Transverse colon (tissue), 4 donors: ENCODE measurements around the gene CYP4F8. TPM values are rescaled to one million over a fixed set of nuclear protein-coding genes. Genes with fewer than 3 reads are reported as not detected.

Experiments
- DNase-seq: peaks from one replicate; pipeline ENCODE4 v3.0.0-alpha.2; 2019
- H3K27ac ChIP-seq, 4 donors: fragments of 200-600 bp; sonication (generic); 2 replicates each; pipeline ENCODE4 v1.5.1; 2016 to 2018; ENCODE audit warnings: inconsistent platforms in 4 of 4
- H3K27me3 ChIP-seq: fragments of 200-600 bp; sonication (generic); 2 replicates; pipeline ENCODE4 v1.5.1; 2017; ENCODE audit warnings: inconsistent platforms
- H3K36me3 ChIP-seq, 4 donors: fragments of 200-600 bp; sonication (generic); 2 replicates each; pipeline ENCODE4 v1.5.1; 2017 to 2019; ENCODE audit warnings: inconsistent platforms in 4 of 4
- H3K4me1 ChIP-seq, 4 donors: fragments of 200-600 bp; sonication (generic); 2 replicates each; pipeline ENCODE4 v1.5.1; 2017 to 2020; ENCODE audit warnings: inconsistent platforms in 4 of 4
- H3K4me3 ChIP-seq, 4 donors: fragments of 200-600 bp; sonication (generic); 1 replicate in 1 of 4; 2 replicates in 3 of 4; pipeline versions ENCODE4 v1.5.1 to v1.6.1; 2017 to 2019; ENCODE audit warnings: inconsistent platforms in 4 of 4
- H3K9me3 ChIP-seq, 2 donors: fragments of 200-600 bp; sonication (generic); 2 replicates each; pipeline ENCODE4 v1.5.1; 2017 to 2019; ENCODE audit warnings: inconsistent platforms in 2 of 2
- EP300 ChIP-seq: sonication (generic); formaldehyde crosslinking; IDR thresholded peaks from one replicate; pipeline ENCODE4 v1.6.1; 2017; ENCODE audit warnings: antibody characterized with exemption, low read depth
- POLR2A ChIP-seq: fragments of 450-650 bp; IDR thresholded peaks from one replicate; pipeline ENCODE4 v1.6.1; 2016; ENCODE audit warnings: antibody characterized with exemption, mild to moderate bottlenecking, moderate library complexity
- POLR2AphosphoS5 ChIP-seq, 3 donors: sonication (generic); formaldehyde crosslinking; IDR thresholded peaks; one replicate each; pipeline ENCODE4 v1.6.1; 2016; ENCODE audit warnings: antibody characterized with exemption in 3 of 3
- WGBS, 2 donors: methylation state at CpG; one replicate each; pipeline ENCODE4 v1.1.5; 2018; ENCODE audit warnings: low coverage in 1 of 2; 5-methylcytosine and 5-hydroxymethylcytosine counted together
- in situ Hi-C, 4 donors: fragments of 200-750 bp; cut with MboI; loops; one replicate each; pipeline versions ENCODE4 v1.15.0 to v1.15.1; 2017; ENCODE audit warnings: low sequenced_read_pairs in 3 of 4, low pct_ligation_motif_present in 1 of 4, low pct_unique_long_range_greater_than_20kb in 1 of 4
- intact Hi-C: fragments of 100-400 bp; cut with DNase I; formaldehyde crosslinking; loops from one replicate; pipeline ENCODE4 v1.15.1; 2023; ENCODE audit warnings: low total_unique reads
- total RNA-seq, 4 donors: library from RNA; depleted of rRNA; stranded (reverse); fragments of >200 nt; gene quantifications; one replicate each; pipeline ENCODE4 v1.1.0, GENCODE V29; 2016
- TF ChIP-seq, protein P1 (sequence below), 5 experiments: fragments of 200-600 bp in 3 of 5; fragments of 450-650 bp in 2 of 5; sonication (generic) in 3 of 5; IDR thresholded peaks; 1 replicate in 2 of 5; 2 replicates in 3 of 5; pipeline ENCODE4 v1.5.1; 2016 to 2017; ENCODE audit warnings: antibody characterized with exemption in 5 of 5, inconsistent platforms in 3 of 5, mild to moderate bottlenecking in 2 of 5, moderate library complexity in 1 of 5

The CYP4F8 gene
- total RNA-seq, 4 donors from 2014 or later = not detected

DNA sequence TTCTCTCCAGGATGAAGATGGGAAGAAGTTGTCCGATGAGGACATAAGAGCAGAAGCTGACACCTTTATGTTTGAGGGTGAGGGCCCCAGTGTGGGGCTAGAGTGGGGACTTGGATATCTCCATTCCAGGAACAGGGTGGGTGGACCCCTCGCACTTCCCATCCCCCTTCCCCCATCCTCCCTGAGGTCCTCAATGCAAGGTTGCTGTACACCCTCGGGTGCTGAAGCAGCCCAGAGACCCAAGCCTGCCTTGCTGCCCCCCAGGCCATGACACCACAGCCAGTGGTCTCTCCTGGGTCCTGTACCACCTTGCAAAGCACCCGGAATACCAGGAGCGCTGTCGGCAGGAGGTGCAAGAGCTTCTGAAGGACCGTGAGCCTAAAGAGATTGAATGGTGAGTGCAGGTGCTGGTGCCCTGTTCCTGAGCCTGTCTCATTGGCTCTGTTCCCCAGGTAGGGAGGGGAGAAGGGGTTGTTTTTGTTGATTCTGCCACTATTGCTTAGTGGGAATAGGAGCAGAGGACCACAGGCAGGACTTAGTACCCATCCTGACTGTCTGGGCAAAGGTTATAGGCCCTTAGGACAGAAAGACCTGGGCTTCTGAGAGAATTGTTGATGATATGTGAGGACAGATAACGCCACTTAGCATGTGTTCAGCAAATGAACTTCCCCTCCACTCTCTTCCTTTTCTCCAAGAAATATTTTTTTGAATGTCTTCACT, 37.7 kb downstream of the CYP4F8 start:
- in situ Hi-C loops = no loop called here
- Histone ChIP-seq H3K4me3 (no peak overlapping the region), H3K27ac (no peak overlapping the region), H3K36me3 (no peaks in the 10 kb centered on the region), H3K9me3 (no peaks in the 10 kb centered on the region), H3K27me3 (peaks cover 6% of the 10 kb centered on the region), H3K4me1 (no peaks in the 10 kb centered on the region)
- TF ChIP-seq POLR2AphosphoS5 (IDR thresholded peaks at IDR 0.05) (no peak), EP300 (no peak), POLR2A (no peak)
- TF ChIP-seq, protein P1, sequence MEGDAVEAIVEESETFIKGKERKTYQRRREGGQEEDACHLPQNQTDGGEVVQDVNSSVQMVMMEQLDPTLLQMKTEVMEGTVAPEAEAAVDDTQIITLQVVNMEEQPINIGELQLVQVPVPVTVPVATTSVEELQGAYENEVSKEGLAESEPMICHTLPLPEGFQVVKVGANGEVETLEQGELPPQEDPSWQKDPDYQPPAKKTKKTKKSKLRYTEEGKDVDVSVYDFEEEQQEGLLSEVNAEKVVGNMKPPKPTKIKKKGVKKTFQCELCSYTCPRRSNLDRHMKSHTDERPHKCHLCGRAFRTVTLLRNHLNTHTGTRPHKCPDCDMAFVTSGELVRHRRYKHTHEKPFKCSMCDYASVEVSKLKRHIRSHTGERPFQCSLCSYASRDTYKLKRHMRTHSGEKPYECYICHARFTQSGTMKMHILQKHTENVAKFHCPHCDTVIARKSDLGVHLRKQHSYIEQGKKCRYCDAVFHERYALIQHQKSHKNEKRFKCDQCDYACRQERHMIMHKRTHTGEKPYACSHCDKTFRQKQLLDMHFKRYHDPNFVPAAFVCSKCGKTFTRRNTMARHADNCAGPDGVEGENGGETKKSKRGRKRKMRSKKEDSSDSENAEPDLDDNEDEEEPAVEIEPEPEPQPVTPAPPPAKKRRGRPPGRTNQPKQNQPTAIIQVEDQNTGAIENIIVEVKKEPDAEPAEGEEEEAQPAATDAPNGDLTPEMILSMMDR (IDR thresholded peaks at IDR 0.05) = no peak
- no peak for DNase-seq
- intact Hi-C loops = no loop called here
- 63 to 90% methylated on average over 2 to 8 of the region's 8 CpGs for WGBS, 2 donors

- in situ Hi-C loops = no loop called here
- intact Hi-C loops = no loop called here
- Histone ChIP-seq H3K9me3 (no peaks in the 10 kb centered on the region), H3K36me3 (no peaks in the 10 kb centered on the region), H3K27ac (no peak overlapping the region), H3K27me3 (peaks cover 14% of the 10 kb centered on the region), H3K4me1 (no peaks in the 10 kb centered on the region), H3K4me3 (no peak overlapping the region)
- TF ChIP-seq POLR2AphosphoS5 (IDR thresholded peaks at IDR 0.05) = no peak
- no peak for TF ChIP-seq EP300
- no peak for TF ChIP-seq POLR2A
- TF ChIP-seq, protein P1 (IDR thresholded peaks at IDR 0.05) = no peak
- no peak for DNase-seq
Measured at GRCh38 chr19:15656467-15656866, 41.4 kb downstream of the CYP4F8 start.

- no peaks in the 10 kb centered on the region for H3K9me3 ChIP-seq
- DNase-seq = no peak
- H3K4me1 ChIP-seq = peaks cover 0 to 6% (median 0%) of the 10 kb centered on the region in 4 donors
- no peak for TF ChIP-seq EP300
- TF ChIP-seq POLR2AphosphoS5 (IDR thresholded peaks at IDR 0.05) = no peak
- TF ChIP-seq, protein P1 (IDR thresholded peaks at IDR 0.05) = no peak
- no peak for TF ChIP-seq POLR2A
- no peak overlapping the region for H3K27ac ChIP-seq
- no peaks in the 10 kb centered on the region for H3K36me3 ChIP-seq
- in situ Hi-C loops (no loop called here), intact Hi-C loops (no loop called here)
- H3K4me3 ChIP-seq = no peak overlapping the region
- H3K27me3 ChIP-seq = peaks cover 2% of the 10 kb centered on the region
- WGBS, 2 donors = 83 to 100% methylated on average over 1 to 4 of the region's 4 CpGs
Measured at GRCh38 chr19:15663247-15663646, 48.2 kb downstream of the CYP4F8 start.

- TF ChIP-seq EP300 = no peak
- no peak for TF ChIP-seq POLR2A
- no peak for TF ChIP-seq POLR2AphosphoS5 (IDR thresholded peaks at IDR 0.05)
- TF ChIP-seq, protein P1 (IDR thresholded peaks at IDR 0.05) = no peak
- no peaks in the 10 kb centered on the region for H3K27me3 ChIP-seq
- WGBS, 2 donors = 35% methylated on average over 1 of the region's 1 CpG; no CpG with 5 or more reads in 1 of the 2 donors
- H3K27ac ChIP-seq = no peak overlapping the region
- intact Hi-C loops (no loop called here), in situ Hi-C loops (no loop called here)
- H3K4me1 ChIP-seq = peaks cover 0 to 6% (median 0%) of the 10 kb centered on the region in 4 donors
- no peak overlapping the region for H3K4me3 ChIP-seq
- H3K36me3 ChIP-seq = no peaks in the 10 kb centered on the region
- no peak for DNase-seq
- H3K9me3 ChIP-seq = no peaks in the 10 kb centered on the region
Measured at GRCh38 chr19:15666186-15666585, 51.2 kb downstream of the CYP4F8 start.
